GM12874 (cell line): Measurements from ENCODE around the gene SLC25A22.

Source experiments
- CTCF ChIP-seq: IDR thresholded peaks from 2 replicates; pipeline ENCODE4 v1.5.1; 2011; ENCODE audit warnings: low read depth, mild to moderate bottlenecking, control low read depth, low read length, moderate library complexity; ENCODE audit not compliant: insufficient read depth

SLC25A22 gene

GRCh38 chr11:837189-837989 is 39.3 kb upstream of the SLC25A22 start:
- no peak for TF ChIP-seq CTCF

- TF ChIP-seq CTCF = no peak
Observed at GRCh38 chr11:836700-837099, 38.6 kb upstream of the SLC25A22 start.

GRCh38 chr11:836274-836673 is 38.2 kb upstream of the SLC25A22 start:
- no peak for TF ChIP-seq CTCF

- no peak for TF ChIP-seq CTCF
Observed at GRCh38 chr11:834371-835316, 36.6 kb upstream of the SLC25A22 start.

- no peak for TF ChIP-seq CTCF
Observed at GRCh38 chr11:833849-834311, 35.8 kb upstream of the SLC25A22 start.

- TF ChIP-seq CTCF = no peak
Observed at GRCh38 chr11:833114-833791, 35.2 kb upstream of the SLC25A22 start.
